Fibroblast of skin of abdomen (primary cell): Measurements from ENCODE around the gene NT5C.

ENCODE experiments used
- DNase-seq: peaks from one replicate; pipeline ENCODE4 v3.0.0-alpha.2; 2013

Gene NT5C

DNA sequence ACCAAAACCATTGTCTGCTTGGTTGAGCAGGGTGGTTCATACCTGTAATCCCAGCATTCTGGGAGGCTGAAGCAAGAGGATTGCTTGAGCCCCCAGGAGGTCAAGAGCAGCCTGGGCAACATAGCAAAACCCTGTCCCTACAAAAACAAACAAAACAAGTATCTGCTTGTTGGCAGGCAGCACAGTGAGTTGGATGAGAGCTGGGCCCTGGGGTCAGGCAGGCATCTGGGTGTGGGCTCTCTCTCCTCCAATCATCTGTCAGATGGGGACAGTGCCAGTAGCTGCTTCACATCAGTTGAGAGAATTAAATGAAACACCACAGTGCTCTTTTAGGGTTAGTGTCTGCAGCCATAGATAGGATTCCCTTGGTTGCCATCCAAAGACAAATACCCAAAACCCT, 16.0 kb downstream of the NT5C start:
- no peak for DNase-seq

DNA sequence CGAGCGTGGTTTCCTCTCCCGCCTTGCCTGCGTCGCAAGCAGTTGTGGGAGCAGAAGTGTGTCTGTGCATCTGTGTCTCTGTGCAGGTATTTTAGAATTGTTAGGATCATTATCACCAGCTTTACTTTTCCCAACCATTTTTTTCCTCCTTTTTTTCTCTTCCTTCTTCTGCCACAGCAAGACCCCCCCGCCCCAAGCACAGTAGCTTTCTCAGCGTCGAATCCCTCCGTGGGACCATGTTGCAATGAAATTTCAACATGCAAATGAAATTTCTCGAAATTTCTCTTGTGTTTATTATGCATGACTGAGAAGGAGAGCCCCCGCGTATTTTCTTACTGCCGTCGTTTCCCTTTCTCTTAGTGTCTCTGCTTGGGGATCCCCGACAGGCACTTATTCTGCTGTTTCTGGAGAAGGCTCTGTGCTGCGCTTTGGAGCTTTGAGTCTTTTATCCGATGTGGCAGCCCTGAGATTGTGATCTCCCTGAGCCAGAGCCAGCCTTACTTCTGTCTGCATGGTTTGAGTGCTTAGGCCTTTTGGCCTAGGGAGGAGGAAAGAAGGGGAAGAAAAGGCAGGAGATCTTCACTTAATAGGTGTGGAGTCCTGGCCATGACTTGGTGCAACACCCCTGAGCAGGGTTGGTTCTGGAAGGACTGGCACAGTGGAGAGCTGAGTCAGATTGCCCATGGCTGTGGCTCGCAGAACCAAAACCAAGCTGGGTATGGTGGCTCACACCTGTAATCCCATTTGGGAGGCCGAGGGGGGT, 16.8 kb downstream of the NT5C start:
- DNase-seq, result no peak

DNA sequence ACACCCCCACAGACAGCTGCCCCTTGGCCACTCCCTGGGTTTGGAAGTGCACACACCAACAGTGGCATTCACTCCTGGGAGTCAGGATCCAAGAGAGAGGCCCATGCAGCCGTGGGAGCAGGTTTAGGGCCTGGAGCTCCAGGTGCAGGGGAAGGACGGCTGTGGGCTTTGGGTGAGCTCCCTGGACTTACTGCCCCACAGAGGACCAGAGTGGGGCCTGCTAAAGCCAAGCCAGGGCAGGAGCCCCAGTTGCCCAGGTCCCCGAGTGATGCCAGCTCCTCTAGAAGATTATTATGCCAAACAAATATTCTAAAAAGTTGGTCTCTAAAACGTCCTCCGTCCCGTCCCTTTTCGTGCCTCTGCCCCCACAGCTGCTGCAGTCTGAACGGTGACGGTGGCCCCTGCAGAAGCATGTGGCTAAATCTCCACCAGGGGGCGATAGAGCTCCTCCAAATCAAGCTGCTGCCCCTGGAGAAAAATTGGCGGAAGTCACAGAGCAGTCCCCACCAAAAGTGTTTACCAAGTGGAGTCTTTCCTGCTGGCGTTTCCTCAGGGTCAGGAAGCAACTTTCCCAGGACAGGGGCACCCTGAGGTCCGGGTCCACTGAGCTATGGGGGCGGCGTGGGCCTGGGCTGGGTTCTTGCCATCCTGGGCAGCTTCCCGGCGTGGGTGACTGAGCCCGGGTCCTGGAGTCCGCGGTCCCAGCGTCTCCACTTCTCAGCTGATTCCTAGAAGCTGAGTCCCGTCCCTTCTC, 17.6 kb downstream of the NT5C start:
- DNase-seq, result peak; percentile 82

DNA sequence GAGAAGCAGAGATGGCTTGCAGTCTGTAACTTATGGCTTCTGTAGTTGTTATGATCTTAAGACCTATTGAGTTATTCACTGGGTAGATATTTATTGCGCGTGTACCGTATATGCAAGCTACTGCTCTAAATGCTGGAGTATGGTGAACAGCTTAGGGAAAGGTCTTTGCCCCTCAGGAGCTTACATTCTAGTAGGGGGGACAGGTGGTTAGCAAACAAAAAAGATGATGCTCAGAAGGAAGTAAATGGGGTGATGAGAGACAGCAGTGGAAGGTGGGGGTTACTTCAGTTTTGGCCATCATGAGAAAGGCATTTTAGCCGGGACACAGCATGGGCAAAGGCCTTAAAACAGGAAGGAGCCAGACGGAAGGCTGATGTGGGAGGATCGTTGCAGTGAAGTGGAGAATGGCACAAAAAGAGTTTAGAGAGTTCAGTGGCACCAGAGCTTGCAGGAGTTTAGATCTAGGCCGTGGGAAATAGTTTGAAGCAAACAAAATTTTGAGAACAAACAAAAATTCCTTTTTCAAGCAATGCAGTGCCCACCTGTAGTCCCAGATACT, 19.7 kb downstream of the NT5C start:
- no peak for DNase-seq

DNA sequence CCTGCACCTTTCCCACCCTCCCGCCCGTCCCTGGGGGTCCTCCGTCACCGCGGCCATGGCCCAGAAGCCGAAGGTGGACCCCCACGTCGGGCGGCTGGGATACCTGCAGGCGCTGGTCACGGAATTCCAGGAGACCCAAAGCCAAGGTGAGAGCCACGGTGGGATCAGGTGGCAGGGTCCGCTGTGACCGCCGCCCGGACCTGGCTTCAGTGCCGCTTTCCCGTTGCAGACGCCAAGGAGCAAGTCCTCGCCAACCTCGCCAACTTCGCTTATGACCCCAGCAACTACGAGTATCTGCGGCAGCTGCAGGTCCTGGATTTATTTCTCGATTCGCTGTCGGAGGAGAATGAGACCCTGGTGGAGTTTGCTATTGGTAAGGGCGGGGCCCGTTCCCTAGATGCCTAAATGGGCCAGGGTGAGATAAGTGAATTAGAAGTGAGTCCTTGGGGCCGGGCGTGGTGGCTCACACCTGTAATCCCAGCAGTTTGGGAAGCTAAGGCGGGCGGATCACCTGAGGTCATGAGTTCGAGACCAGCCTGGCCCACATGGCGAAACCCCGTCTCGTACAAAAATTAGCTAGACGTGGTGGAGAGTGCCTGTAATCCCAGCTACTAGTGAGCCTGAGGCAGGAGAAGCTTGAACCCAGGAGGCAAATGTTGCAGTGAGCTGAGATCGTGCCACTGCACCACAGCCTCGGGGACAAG, 21.2 kb downstream of the NT5C start:
- DNase-seq, result no peak

DNA sequence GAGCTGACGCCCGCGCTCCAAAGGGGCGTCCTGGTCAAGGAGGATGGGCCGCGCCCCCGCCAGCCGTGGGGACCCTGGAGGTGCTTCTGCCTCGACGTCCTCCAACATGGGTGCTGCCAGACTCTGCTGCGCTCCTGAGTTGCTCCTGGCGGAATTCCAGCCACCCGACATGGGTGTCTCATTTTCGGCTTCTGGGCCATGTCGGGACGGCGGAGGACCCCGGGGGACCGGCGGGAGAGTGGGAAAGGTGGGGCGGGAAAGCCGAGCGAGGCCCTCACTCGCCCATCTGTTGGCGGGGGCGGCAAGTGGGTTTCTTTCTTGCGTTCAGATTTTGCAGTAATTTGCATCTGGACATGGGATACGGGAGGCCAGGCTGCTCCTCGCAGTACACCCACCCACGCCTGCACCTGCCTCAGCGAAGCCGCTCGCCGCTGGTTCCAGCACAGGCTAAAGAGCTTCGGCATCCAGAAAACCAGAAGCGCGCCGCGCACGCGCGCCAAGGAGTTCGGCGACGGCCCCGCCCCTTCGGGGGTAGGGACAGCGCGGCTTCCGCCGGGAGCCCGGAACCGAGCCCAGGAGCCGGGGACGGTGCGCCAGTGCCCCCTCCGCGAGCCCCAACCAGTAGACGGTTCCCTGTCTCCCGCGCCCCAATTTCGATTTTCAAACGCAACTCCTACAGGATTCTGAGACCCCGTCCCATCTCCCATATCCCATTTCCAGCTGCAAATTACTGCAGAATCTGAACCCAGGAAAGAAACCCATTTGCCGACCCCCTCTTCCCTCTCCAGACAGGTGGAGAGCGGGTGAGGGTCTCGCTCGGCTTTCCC, 21.9 kb downstream of the NT5C start, which contains the start of gene ARMC7:
ARMC7 (plus strand) TSS at position 563 of the 827 bp plus-strand sequence. CDS start 320 bp downstream, outside the sequence.
- peak; percentile 77 for DNase-seq

DNA sequence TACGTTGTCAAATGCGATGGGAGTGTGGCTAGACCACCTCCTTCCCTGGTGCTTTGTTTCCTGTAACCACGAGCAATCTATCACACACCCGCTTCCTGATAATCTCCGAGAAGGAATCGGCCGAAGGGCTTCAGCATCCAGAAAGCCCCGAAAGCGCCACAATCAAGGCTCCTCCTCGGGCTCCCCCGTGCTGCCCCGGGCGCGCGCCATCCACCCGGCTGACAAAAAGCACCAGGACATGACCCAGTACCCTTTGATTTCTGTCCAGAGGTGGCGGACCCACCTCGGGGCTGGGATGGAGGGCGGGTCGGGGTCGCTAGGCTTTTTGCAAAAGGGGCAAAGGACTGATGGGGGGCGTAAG, 22.5 kb downstream of the NT5C start:
- DNase-seq, result no peak

DNA sequence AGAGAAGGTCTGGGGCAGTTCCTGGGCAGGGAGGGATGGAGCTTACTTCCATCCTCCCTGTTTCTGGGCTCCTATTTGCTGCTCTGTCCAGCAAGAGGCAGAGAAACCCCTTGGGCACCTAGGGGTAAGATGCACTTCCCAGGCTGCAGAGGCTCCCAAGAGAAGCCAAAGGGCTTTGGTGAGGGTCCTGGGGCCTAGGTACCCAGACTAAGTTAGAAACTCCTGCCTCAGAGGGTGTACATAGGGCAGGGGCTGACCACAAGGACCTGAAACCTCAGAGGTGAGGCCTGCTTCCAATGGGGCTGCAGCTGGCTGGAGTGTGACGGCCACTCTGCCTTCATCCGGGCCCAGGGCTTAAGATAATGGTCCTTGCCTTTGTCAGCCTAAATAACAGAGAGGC, 23.3 kb downstream of the NT5C start:
- no peak for DNase-seq

DNA sequence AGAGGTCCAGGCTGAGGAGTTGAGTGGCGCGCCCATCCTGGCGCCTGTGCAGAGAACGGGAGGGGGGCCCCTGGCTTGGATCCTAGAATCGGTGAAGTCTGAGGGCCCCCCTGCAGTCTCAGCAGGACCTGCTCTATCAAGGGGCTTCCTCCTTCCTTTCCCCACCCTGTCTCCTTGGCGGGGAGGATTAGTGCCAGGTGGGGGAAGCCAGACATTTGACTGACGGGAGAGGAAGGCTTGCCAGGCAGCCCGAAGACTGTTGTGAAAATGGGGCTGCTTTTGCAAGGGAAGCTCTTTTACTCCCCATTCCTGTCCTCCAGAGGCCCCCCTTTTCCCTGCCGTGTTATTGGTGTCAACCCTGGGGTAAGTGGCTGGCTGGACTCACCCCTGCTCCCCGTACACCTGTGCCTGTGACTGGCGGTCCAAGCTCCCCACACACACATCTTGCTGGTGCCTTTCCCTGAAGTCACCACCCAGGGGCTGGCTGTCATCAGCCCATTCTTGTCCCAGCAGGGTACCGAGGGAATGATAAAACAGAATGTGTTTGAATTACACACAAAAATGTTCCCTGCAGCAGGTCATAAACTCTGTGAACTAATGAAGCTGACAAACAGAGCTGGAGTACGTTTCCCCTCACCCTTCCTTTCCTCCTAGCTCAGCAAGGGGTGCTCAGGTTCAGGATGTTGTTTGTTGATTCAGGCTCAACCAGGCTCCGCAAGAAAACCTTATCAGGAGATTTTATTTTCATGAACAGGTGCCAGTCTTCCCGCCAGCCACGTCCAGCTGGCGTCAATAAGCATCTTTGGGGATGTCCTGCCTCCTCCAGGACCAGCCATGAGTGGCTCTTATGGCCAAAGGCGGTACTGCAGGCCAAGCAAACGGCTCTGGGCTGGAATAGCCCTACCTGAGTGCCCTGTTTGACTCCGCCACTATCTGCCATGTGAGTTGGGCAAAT, 26.1 kb downstream of the NT5C start:
- no peak for DNase-seq

DNA sequence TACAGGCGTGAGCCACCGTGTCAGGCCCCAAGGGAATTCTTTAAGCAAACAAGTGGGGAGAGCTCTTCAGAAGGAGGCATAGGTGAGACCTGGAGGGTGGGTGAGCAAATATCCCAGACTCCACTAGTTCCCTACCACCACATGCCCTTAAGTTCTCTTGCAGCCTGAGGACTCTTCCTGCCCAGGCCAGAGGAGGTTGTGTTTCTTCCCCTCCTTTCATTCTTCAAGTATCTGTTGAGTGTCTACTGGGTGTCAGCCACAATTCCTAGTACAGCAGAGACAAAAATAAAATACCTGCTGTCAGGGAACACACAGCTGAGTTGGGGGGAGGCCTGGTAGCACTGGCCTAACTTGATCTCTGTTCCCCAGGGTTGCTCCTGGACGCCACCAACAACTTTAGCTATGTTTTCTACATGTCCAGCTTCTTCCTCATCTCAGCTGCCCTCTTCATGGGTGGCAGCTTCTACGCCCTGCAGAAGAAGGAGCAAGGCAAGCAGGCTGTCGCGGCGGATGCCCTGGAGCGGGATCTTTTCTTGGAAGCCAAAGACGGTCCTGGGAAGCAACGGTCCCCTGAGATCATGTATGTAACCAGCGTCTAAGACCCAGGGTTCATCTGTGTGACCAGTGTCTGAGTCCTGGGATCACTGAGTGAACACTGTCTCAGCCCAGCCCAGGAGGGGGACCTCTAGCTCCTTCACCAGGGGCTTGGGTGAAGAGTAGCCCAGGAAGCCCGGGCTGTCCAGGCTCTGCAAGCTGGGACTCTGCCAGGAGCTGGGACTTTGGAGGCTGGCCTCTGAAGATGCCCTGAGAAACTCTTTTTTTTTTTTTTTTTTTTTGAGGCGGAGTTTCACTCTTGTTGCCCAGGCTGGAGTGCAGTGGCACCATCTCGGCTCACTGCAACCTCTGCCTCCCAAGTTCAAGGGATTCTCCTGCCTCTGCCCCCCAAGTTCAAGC, 27.7 kb downstream of the NT5C start:
- DNase-seq, result no peak

DNA sequence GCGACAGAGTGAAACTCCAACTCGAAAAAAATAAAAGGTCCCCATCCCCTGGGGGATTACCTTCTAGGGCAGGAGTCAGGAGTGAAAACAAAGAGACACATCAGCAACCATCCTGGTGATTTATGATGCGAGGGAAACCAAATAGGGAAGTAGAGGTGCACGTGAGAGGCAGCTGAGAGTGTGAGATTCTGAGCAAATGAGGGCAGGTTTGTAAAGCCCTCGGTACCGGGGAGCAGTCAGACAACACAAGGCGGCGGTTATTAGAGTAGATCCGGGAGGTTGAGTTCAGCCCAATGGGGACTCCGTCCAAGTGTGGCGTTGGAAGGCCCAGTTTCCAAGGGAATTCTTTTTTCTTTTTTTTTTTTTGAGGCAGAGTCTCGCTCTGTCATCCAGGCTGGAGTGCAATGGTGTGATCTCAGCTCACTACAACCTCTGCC, 29.1 kb downstream of the NT5C start:
- DNase-seq, result no peak

DNA sequence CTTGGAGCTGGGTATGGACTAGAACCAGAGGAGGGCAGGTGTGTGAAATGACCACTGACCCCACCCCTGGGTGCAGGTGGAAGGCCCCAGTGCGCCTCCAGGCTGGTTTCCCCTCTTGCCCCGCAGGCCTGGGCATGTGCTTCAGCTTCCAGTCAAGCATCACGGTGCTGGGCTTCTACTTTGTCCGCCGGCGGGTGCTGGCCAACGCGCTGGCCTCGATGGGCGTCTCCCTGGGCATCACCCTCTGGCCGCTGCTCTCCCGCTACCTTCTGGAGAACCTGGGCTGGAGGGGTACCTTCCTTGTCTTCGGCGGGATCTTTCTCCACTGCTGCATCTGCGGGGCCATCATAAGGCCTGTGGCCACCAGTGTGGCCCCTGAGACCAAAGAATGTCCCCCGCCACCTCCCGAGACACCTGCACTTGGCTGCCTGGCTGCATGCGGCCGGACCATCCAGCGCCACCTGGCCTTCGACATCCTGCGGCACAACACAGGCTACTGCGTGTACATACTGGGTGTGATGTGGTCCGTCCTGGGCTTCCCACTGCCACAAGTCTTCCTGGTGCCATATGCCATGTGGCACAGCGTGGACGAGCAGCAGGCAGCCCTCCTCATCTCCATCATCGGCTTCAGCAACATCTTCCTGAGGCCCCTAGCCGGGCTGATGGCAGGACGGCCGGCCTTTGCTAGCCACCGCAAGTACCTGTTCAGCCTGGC, 31.5 kb downstream of the NT5C start:
- no peak for DNase-seq

DNA sequence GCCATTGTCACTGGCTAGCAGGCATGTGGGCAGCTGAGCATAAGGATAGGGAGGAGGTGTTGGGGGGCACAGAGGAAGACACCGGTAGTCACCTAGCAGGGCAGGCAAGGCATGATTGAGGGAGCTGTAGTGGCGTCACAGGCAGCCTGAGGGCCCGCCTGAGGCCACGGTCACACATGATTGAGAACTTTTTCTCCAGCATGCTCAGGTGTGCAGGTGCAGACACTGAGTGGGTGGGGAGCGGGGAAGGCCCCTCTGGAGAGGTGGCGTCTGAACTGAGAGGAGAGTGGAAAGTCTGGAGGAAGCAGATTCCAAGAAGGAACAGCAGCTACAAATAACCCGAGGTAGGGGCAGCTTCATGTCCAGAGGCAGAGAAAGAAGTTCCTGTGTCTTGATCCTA, 32.7 kb downstream of the NT5C start:
- no peak for DNase-seq

DNA sequence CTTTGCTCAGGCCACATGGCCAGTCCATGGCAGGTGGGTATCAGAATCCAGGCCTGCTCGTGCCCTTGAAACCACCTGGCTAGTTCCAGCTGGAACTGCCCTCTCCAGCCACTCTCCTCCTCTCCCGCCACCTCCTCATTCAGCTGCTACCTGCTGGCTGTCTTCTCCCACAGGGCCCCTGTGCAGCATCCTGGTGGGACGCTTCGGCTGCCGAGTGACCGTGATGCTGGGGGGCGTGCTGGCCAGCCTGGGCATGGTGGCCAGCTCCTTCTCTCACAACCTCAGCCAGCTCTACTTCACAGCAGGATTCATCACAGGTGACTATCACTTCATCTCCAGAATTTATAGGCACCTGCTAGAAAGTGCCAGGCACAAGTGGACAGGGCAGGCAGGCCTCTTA, 33.7 kb downstream of the NT5C start:
- no peak for DNase-seq

DNA sequence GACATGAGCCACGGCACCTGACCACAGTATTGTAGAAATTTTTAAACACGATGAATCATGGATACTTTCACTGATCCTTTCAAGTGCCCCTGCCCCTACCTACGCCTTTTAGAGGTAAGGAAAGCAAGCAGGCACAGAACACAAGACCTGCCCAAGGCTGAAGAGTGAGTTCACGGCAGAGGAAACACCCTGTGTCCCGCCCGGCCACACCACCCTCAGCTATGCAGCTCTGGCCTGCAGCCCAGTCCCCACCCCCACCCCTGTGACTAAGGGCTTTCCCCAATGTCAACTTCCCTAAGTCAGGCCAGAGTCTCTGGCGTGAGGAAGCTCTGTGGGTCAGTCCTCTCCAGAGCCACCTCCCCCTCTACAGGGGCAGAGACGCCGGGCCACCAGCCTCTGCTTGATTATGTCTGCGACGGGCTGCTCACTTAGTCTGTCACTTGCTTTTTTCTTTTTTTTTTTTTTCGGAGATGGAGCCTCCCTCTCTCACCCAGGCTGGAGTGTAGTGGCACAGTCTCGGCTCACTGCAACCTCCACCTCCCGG, 35.4 kb downstream of the NT5C start:
- DNase-seq, result peak; percentile 56

DNA sequence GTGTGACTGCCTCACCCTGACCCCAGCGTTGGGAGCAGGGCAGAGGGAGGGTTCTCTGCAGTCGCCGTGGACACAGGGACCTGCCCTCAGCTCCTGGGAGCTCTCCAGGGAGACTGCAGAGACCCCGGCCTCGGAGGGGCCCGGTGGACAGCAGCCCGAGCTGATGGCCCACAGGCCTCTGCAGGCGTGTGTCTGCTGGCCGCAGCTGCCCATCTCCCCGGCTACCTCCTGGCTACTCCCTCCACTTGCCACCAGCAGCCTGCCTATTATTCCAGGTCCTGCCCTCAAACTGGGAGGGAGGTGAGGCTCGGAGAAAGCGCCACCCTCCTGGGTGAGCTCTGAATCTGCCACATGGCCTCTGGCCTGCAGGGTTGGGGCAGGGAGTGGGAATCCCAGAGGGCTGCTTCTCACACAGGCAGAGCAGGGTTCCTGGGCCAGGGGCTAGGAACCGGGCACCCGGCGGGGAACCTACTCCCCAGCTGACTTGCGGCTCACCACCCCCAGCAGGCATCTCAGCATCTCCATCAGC, 36.6 kb downstream of the NT5C start:
- no peak for DNase-seq

DNA sequence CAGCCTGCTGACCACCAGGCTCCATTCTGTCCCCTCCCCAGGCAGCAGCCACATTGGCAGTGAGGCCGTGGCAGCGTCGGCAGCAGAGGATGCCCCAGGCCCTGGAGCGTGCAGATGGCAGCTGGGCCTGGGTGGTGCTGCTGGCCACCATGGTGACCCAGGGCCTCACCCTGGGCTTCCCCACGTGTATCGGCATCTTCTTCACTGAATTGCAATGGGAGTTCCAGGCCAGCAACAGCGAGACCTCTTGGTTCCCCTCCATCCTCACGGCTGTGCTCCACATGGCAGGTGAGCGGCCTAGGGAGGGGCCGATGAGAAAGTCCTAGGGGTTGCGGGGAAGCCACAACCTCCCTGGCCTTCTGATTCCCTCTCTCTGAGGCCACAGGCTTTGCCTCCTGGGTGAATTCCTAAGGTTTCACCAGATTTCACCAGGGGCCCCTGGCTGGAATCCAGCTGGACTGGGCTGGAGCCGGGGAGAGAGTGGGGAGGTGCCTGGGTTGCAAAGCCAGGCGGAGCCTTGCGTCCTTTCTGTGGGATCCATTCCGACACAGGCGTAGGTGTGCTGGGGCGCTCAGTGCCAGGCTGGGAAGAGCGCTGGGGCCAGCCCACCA, 37.9 kb downstream of the NT5C start:
- DNase-seq, result no peak

DNA sequence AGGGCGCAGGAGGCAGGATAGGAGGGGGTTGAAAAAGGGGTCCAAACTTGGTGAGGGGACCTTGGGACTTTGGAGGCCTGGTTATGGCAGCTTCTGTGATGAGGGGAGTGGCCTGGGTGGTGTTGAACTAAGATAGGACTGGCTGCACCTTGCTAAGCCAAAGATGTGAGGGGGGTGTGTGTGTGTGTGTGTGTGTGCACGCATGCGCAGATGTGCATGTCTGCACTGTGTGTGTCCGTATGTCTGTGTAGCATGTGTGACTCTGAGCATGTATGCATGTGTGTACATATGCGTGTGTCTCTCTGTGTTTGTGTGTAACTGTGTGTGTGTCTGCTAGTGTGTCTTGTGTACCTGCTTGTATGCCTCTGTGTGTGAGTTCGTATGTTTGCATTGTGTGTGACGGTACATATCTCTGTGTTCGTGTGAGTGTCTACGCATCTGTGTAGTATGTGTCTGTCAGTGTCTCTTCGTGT, 39.7 kb downstream of the NT5C start:
- DNase-seq, result no peak
